Peyer's patch (tissue), 4 donors: ENCODE data around the gene RALGAPA1. TPM values are rescaled to one million over a fixed set of nuclear protein-coding genes. Genes with fewer than 3 reads are reported as not detected.

ENCODE experiments used
- DNase-seq, 3 donors: peaks; one replicate each; pipeline ENCODE4 v3.0.0-alpha.2; 2017 to 2019
- H3K27ac ChIP-seq, 4 donors: fragments of 200-600 bp; sonication (generic); one replicate each; pipeline ENCODE4 v1.5.1; 2016 to 2019
- H3K27me3 ChIP-seq, 2 donors: fragments of 200-600 bp; sonication (generic); one replicate each; pipeline ENCODE4 v1.5.1; 2019
- H3K36me3 ChIP-seq, 3 donors: fragments of 200-600 bp; sonication (generic); one replicate each; pipeline ENCODE4 v1.5.1; 2016 to 2019
- H3K4me1 ChIP-seq, 4 donors: fragments of 200-600 bp; sonication (generic); one replicate each; pipeline ENCODE4 v1.5.1; 2016 to 2019
- H3K4me3 ChIP-seq, 4 donors: fragments of 200-600 bp; sonication (generic); 1 replicate in 3 of 4; 2 replicates in 1 of 4; pipeline ENCODE4 v1.5.1; 2016 to 2019; ENCODE audit warnings: mild to moderate bottlenecking in 1 of 4
- H3K9me3 ChIP-seq, 4 donors: fragments of 200-600 bp; sonication (generic); one replicate each; pipeline ENCODE4 v1.5.1; 2016 to 2019; ENCODE audit warnings: mild to moderate bottlenecking in 1 of 4
- POLR2A ChIP-seq, 2 donors: fragments of 450-650 bp; IDR thresholded peaks; one replicate each; pipeline ENCODE4 v1.5.1; 2017; ENCODE audit warnings: antibody characterized with exemption in 2 of 2, mild to moderate bottlenecking in 2 of 2, moderate library complexity in 2 of 2
- small RNA-seq, 2 donors: library from RNA; depleted of rRNA; stranded (forward); fragments of <200 nt; gene quantifications; one replicate each; pipeline ENCODE3, GENCODE V24; 2016
- total RNA-seq, 4 donors: library from RNA; depleted of rRNA; stranded (reverse); fragments of >200 nt; gene quantifications; one replicate each; pipeline ENCODE4 v1.1.0, GENCODE V29; 2016
- TF ChIP-seq, protein P1 (sequence below), 6 experiments: fragments of 450-650 bp in 4 of 6; fragments of 200-600 bp in 2 of 6; sonication (generic) in 1 of 6; IDR thresholded peaks; one replicate each; pipeline ENCODE4 v1.5.1; 2017 to 2019; ENCODE audit warnings: antibody characterized with exemption in 6 of 6, mild to moderate bottlenecking in 3 of 6, moderate library complexity in 1 of 6

RALGAPA1 gene
- total RNA-seq, 4 donors from 2014 or later: 61.8 to 163 (median 89.4) TPM

DNA sequence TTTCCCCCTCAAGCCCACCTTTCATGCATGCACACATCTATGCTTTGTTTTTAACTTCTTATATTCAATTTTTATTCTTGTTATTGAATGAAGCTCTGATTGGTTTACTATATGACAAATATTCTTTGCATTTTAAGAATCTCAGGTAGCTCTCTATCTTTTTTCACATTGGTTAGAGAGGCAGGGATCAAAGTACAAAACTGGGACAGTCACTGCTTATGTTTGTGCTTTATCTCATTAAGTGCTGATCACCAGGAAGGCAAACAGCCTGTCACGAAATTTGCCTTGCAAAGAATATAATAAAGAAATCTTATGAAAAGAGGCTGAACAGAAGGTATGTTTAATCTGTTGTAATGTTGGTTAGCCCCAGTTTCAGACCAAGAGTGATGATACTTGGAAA, 304.8 kb downstream of the RALGAPA1 start:
- H3K4me1 ChIP-seq: no peaks in the 10 kb centered on the region
- H3K9me3 ChIP-seq: no peaks in the 10 kb centered on the region
- H3K36me3 ChIP-seq: no peaks in the 10 kb centered on the region
- no peaks in the 10 kb centered on the region for H3K27me3 ChIP-seq
- no peak for DNase-seq
- no peak overlapping the region for H3K27ac ChIP-seq
- no peak for TF ChIP-seq POLR2A (IDR thresholded peaks at IDR 0.05)
- TF ChIP-seq, protein P1, sequence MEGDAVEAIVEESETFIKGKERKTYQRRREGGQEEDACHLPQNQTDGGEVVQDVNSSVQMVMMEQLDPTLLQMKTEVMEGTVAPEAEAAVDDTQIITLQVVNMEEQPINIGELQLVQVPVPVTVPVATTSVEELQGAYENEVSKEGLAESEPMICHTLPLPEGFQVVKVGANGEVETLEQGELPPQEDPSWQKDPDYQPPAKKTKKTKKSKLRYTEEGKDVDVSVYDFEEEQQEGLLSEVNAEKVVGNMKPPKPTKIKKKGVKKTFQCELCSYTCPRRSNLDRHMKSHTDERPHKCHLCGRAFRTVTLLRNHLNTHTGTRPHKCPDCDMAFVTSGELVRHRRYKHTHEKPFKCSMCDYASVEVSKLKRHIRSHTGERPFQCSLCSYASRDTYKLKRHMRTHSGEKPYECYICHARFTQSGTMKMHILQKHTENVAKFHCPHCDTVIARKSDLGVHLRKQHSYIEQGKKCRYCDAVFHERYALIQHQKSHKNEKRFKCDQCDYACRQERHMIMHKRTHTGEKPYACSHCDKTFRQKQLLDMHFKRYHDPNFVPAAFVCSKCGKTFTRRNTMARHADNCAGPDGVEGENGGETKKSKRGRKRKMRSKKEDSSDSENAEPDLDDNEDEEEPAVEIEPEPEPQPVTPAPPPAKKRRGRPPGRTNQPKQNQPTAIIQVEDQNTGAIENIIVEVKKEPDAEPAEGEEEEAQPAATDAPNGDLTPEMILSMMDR (IDR thresholded peaks at IDR 0.05): no peak
- H3K4me3 ChIP-seq: no peak overlapping the region

DNA sequence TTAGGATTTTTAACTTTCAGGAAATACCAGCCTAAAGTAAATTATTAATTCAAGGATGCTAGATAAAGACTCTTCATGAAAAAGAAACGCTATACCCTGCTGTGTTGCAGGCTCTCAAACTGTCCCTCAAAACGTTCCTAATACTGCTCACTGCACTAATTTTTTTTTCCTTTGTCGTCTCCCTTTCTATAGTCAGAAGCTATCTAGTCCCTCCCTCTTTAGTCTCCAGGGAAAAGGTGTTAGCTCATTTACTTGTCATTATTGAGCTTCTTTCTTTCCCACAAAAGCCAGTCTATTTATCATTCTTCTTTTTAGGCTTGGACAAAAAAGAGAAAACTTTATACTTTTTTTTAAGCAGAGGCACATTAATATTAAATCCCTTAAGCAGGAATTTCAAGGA, 305.4 kb downstream of the RALGAPA1 start:
- Histone ChIP-seq H3K4me1 (no peaks in the 10 kb centered on the region), H3K27ac (no peak overlapping the region), H3K36me3 (no peaks in the 10 kb centered on the region), H3K9me3 (no peaks in the 10 kb centered on the region), H3K27me3 (no peaks in the 10 kb centered on the region), H3K4me3 (no peak overlapping the region)
- TF ChIP-seq, protein P1 (IDR thresholded peaks at IDR 0.05): no peak
- no peak for TF ChIP-seq POLR2A (IDR thresholded peaks at IDR 0.05)
- DNase-seq: no peak

DNA sequence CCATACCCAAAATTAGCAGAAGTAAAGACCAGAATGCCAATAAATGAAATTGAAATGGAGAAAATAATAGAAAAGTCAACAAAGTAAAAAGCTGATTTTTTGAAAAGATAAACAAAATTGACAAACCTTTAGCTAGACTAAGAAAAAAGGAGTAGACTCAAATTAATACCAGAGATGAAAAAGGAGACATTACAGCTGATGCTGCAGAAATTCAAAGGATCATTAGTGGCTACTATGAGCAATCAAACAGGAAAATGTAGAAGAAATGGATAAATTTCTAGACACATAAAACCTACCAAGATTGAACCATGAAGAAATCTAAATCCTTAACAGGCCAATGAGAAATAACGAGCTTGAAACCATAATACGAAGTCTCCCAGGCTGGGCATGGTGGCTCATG, 309.9 kb downstream of the RALGAPA1 start:
- no peak for DNase-seq
- no peak for TF ChIP-seq POLR2A (IDR thresholded peaks at IDR 0.05)
- TF ChIP-seq, protein P1 (IDR thresholded peaks at IDR 0.05): no peak
- no peak overlapping the region for H3K27ac ChIP-seq

DNA sequence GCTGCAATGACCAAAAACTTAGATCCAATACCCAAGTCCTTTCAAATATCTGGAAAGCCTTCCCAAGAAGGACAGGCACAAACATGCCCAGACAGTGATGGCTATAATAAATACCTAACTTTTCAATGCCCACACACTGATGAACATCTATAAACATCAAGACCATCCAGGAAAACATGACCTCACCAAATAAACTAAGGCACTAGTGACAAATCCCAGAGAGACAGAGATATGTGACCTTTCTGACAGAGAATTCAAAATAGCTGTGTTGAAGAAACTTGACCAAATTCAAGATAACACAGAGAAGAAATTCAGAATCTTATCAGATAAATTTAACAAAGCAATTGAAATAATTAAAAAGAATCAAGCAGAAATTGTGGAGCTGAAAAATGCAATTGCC, 313.8 kb downstream of the RALGAPA1 start:
- no peak for DNase-seq
- Histone ChIP-seq H3K27me3 (no peaks in the 10 kb centered on the region), H3K9me3 (peaks cover 0 to 8% (median 2%) of the 10 kb centered on the region in 4 donors), H3K27ac (no peak overlapping the region), H3K4me1 (no peaks in the 10 kb centered on the region), H3K4me3 (no peak overlapping the region), H3K36me3 (no peaks in the 10 kb centered on the region)
- TF ChIP-seq, protein P1 (IDR thresholded peaks at IDR 0.05): no peak
- TF ChIP-seq POLR2A (IDR thresholded peaks at IDR 0.05): no peak

More for the DNA sequence above, 309.9 kb downstream of the RALGAPA1 start:
- H3K27me3 ChIP-seq: no peaks in the 10 kb centered on the region
- no peak overlapping the region for H3K4me3 ChIP-seq
- no peaks in the 10 kb centered on the region for H3K4me1 ChIP-seq
- H3K9me3 ChIP-seq: no peaks in the 10 kb centered on the region
- H3K36me3 ChIP-seq: no peaks in the 10 kb centered on the region

DNA sequence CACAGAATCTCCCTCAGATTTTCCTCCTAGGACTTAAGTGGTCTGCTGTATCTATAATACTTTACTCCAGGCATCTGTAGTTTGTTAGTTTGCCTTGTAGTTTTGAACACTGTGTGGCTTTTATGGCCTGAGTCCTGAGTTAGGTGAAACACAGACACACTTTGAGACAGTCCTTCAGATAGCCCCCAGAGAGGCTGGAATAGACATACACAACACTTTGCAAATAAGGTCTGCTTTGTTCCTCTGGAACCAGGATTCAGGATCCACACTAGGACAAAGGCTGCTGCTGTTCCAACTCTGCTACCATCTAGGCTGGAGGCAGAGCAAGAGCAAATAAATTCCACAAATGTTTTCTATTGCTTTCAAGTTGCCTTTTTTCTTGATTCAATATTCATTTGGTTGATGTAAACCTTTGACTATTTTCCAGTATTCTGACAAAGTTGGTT, 316.5 kb downstream of the RALGAPA1 start:
- Histone ChIP-seq H3K27ac (no peak overlapping the region), H3K4me3 (no peak overlapping the region), H3K4me1 (no peaks in the 10 kb centered on the region), H3K36me3 (no peaks in the 10 kb centered on the region), H3K9me3 (peaks cover 0 to 8% (median 2%) of the 10 kb centered on the region in 4 donors), H3K27me3 (no peaks in the 10 kb centered on the region)
- TF ChIP-seq, protein P1 (IDR thresholded peaks at IDR 0.05): no peak
- no peak for TF ChIP-seq POLR2A (IDR thresholded peaks at IDR 0.05)
- no peak for DNase-seq

Small RNAs within 50 kb of the gene (small RNA-seq; reads per million reads assigned to genes)
- gene RF00322: 0 reads per million in 2 donors

Other genes starting within 250 kb of the RALGAPA1 start
- gene BRMS1L, start 17.0 kb upstream of the RALGAPA1 start, total RNA-seq: 1 to 10 TPM in 3 of 4 donors, under 1 TPM in 1; 0.53 to 4.1 (median 2.4) TPM